Measurements from ENCODE around the gene NRXN3. TPM values are rescaled to one million over a fixed set of nuclear protein-coding genes. Genes with fewer than 3 reads are reported as not detected.

NRXN3 gene
- total RNA-seq, 4 donors from 2014 or later, result 0.56 to 1.6 (median 1.1) TPM

DNA sequence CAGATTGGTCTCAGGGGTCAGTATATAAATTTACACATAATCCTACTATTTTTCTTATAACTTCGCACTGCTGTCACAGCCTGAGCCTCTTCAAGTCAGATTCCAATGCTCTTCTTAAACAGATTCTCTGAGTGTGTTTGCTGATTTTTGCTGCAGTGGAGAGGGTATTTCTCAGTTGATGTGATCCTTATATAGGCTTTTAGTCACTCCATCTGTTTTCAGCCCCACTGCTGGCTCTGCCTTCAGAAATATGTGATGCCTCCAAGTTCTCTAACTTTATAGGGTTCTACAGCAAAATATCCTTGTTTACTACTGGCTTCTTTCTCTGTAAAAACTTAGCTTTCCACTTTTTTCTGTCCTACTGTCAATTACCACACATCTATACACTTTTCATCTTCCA lies 702.7 kb downstream of the NRXN3 start:
- no peaks in the 10 kb centered on the region for H3K27me3 ChIP-seq
- no peak overlapping the region for H3K4me3 ChIP-seq (replicated peaks in 1 of 3)
- no peaks in the 10 kb centered on the region for H3K4me1 ChIP-seq
- H3K36me3 ChIP-seq, result no peaks in the 10 kb centered on the region
- intact Hi-C loops (cut with DNase I), result no loop called here
- WGBS, 2 donors, result 61 to 75% methylated on average over 1 of the region's 1 CpG
- H3K27ac ChIP-seq, result no peak overlapping the region
- TF ChIP-seq POLR2A (IDR thresholded peaks at IDR 0.05), result no peak
- TF ChIP-seq, protein P1, sequence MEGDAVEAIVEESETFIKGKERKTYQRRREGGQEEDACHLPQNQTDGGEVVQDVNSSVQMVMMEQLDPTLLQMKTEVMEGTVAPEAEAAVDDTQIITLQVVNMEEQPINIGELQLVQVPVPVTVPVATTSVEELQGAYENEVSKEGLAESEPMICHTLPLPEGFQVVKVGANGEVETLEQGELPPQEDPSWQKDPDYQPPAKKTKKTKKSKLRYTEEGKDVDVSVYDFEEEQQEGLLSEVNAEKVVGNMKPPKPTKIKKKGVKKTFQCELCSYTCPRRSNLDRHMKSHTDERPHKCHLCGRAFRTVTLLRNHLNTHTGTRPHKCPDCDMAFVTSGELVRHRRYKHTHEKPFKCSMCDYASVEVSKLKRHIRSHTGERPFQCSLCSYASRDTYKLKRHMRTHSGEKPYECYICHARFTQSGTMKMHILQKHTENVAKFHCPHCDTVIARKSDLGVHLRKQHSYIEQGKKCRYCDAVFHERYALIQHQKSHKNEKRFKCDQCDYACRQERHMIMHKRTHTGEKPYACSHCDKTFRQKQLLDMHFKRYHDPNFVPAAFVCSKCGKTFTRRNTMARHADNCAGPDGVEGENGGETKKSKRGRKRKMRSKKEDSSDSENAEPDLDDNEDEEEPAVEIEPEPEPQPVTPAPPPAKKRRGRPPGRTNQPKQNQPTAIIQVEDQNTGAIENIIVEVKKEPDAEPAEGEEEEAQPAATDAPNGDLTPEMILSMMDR (IDR thresholded peaks at IDR 0.05), result no peak
- DNase-seq, result no peak
- no peaks in the 10 kb centered on the region for H3K9me3 ChIP-seq

DNA sequence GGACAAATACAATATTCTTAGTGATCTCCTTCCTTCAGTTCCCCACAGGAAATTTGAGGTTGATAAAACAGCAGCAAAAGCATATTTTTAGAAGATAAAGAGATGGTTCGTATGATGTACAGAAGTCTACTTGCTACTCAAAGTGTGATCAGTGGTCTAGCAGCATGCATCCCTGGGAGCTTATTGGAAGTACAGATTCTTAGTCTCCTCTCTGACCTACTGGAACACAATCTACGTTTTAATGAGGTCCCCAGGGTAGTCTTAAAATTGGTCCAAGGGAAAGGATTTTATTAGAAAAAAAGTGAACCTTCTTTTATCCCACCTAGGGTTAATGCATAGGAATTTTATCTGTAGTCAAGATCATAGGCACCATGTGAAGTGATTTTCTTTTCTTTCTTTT lies 703.4 kb downstream of the NRXN3 start:
- TF ChIP-seq, protein P1 (IDR thresholded peaks at IDR 0.05), result no peak
- TF ChIP-seq POLR2A (IDR thresholded peaks at IDR 0.05), result no peak
- intact Hi-C loops (cut with DNase I), result no loop called here
- 54 to 59% methylated on average over 2 of the region's 2 CpGs for WGBS, 2 donors
- Histone ChIP-seq H3K27ac (no peak overlapping the region), H3K27me3 (no peaks in the 10 kb centered on the region), H3K36me3 (no peaks in the 10 kb centered on the region), H3K4me3 (replicated peaks in 1 of 3) (no peak overlapping the region), H3K4me1 (no peaks in the 10 kb centered on the region), H3K9me3 (no peaks in the 10 kb centered on the region)
- no peak for DNase-seq

DNA sequence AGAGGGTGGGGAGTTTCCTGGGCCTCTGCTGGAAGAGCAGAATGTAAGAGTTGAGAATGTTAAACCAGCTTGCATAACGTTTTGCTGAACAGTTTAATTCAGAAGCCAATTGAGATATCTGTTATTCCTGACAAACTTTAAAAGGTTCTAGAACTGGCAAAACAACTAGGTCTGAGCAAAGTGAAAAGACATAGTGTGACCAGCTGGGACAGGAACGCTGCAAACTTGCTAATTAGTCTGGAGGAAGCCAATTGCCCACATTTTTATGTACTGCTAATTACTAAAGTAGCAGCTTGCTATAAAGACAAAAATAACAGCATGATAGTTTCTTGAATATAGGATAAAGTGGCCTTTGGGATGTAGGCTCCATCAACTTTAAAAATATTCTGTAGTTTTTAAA lies 704.9 kb downstream of the NRXN3 start:
- 18 to 29% methylated on average over 2 of the region's 2 CpGs for WGBS, 2 donors
- no peak for DNase-seq
- no peaks in the 10 kb centered on the region for H3K27me3 ChIP-seq
- H3K4me1 ChIP-seq, result no peaks in the 10 kb centered on the region
- TF ChIP-seq, protein P1 (IDR thresholded peaks at IDR 0.05), result no peak
- no peak for TF ChIP-seq POLR2A (IDR thresholded peaks at IDR 0.05)
- H3K27ac ChIP-seq, result no peak overlapping the region
- intact Hi-C loops (cut with DNase I), result no loop called here
- no peak overlapping the region for H3K4me3 ChIP-seq (replicated peaks in 1 of 3)
- no peaks in the 10 kb centered on the region for H3K36me3 ChIP-seq
- H3K9me3 ChIP-seq, result no peaks in the 10 kb centered on the region

DNA sequence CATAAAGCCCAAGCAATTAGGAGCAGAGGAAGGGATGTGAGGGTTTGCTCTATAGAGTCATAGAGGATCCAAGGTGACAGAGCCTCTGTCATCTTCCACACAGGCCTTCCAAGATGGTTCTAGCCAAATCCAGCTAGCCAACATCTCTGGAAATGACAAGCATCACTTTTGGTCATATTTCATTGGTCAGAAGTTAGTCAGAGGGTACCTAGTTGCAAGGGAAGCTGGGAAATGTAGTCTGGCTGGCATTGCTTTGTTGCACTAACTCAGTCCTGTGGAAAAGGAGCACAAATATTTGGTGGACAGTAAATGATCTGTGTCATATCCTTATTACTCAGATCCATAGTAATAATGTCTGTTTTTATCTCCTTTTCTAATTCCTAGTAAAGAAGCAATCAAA lies 715.7 kb downstream of the NRXN3 start:
- H3K36me3 ChIP-seq, result no peaks in the 10 kb centered on the region

DNA sequence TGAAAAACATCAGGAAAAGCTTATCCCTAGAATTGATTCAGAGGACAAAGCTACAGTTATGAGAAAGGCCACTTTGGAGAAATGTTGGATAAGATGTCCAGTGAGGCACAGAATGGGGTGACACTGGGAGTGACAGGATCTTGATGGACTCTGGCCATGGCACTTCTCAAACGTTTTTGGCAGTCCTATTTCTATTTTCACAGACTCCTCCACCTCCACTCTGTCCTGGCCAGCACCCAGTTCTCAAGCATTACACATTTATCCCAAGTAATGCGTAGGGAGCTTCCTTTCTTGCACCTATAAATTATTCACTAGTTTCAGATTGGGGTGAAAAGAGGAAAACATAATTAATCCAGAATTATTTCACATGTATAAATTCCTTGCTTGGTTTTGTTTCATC lies 727.3 kb downstream of the NRXN3 start:
- Histone ChIP-seq H3K4me1 (no peaks in the 10 kb centered on the region), H3K9me3 (no peaks in the 10 kb centered on the region), H3K36me3 (no peaks in the 10 kb centered on the region), H3K27me3 (no peaks in the 10 kb centered on the region), H3K27ac (no peak overlapping the region), H3K4me3 (replicated peaks in 1 of 3) (no peak overlapping the region)
- no peak for DNase-seq
- intact Hi-C loops (cut with DNase I), result no loop called here
- TF ChIP-seq, protein P1 (IDR thresholded peaks at IDR 0.05), result no peak
- no peak for TF ChIP-seq POLR2A (IDR thresholded peaks at IDR 0.05)
- 40 to 52% methylated on average over 2 of the region's 2 CpGs for WGBS, 2 donors

More for the DNA sequence above, 715.7 kb downstream of the NRXN3 start:
- Histone ChIP-seq H3K9me3 (no peaks in the 10 kb centered on the region), H3K27me3 (no peaks in the 10 kb centered on the region), H3K4me3 (replicated peaks in 1 of 3) (no peak overlapping the region), H3K4me1 (no peaks in the 10 kb centered on the region), H3K27ac (no peak overlapping the region)
- no peak for DNase-seq
- no peak for TF ChIP-seq POLR2A (IDR thresholded peaks at IDR 0.05)
- TF ChIP-seq, protein P1 (IDR thresholded peaks at IDR 0.05), result no peak
- intact Hi-C loops (cut with DNase I), result no loop called here
